Stimulated activated CD4-positive, alpha-beta T cell treated with anti-CD3 and anti-CD28 coated beads, TNF-alpha, amount 100 ng/mL, for 1 hour (primary cell): ENCODE measurements around the gene MAMSTR.
"Not testable (repeated sequence)": the region's sequence is repeated elsewhere in the genome, so short reads cannot be mapped to it uniquely, and the experiment has no call there.

ENCODE experiments used
- DNase-seq, 3 donors: peaks; one replicate each; pipeline ENCODE4 v3.0.0-alpha.2; 2020; ENCODE audit warnings: low read depth in 3 of 3, low spot score in 1 of 3

MAMSTR gene, protein sequence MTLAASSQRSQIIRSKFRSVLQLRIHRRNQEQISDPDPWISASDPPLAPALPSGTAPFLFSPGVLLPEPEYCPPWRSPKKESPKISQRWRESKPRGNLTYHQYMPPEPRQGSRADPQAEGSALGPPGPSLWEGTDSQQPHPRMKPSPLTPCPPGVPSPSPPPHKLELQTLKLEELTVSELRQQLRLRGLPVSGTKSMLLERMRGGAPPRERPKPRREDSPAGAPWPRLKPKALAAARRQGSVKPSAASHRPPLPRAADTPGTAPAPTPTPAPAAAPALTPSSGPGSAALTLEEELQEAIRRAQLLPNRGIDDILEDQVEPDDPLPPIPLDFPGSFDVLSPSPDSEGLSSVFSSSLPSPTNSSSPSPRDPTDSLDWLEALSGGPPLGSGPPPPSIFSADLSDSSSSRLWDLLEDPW

DNA sequence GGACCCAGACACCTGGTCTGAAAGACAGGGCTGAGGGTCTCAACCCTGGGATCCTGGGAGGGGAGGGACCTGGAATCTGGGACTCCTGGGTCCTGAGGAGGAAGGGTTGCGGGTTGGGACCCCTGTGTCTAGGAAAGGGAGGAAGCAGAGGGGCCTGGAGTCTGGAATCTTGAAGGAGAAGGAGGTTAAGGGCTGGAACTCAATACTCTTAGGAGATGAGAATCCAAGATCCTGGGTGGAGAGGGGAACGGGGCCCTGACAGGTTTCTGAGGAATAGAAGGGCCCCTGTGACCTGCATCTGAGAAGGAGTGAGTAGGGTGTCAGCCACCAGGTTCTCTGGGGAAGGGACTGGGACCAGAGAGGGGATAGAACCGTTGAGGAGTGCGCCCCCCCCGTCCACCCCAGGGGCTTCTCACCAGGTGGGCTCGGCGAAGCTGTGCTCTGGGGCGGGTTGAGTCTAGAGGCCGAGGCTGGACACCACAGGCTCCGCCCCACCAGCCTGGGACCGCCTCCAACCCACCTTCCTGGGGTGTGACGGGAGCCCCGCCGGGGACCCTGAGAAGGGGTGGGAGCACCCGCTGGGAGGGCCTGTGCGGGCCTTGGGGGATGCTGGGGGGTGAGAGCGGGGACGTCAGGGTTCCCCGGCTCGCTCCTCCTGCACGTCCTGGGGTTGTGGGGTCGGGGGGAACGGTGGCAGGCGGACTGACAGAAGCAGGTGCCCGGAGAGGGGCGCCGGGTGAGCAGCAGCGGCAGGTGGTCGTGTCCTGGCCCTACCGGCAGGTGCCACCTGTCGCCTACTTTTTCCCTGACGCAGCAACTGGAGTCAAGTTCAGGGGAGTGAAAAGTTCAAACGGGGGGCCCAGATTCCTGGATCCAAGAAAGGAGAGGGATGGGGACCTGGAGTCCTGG, at the start of gene MAMSTR:
TSS of gene MAMSTR (minus strand) at position 463 of the 909 bp plus-strand sequence. CDS start 694 bp downstream, outside the sequence.
- no peak for DNase-seq

DNA sequence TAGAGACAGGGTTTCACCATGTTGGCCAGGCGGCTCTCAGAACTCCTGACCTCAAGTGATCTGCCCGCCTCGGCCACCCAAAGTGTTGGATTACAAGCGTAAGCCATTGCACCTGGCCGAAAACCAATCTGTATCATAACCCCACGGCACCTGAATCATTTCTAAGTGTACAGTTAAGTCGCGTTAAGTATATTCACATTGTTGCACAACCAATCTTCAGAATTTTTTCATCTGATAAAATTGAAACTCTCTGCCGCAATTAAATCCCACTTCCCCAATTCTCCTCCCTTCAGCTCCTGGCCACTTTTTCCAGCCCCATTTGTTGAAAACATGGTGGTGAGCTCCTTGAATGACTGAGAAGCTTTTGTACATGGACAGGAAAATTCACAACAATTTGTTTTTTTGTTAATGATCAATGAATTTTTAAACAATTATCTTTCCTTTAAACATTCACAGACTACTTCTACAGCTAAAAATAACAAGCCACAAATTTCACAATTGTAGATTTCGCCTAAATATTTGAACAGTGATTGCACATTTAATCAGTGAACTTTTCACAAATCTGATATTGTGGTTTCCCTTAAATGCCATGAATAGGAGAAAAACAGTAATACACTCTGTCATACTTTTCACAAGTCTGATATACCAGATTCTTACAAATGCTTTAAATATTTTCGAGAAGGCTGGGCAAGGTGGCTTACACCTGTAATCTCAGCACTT, 49.6 kb upstream of the MAMSTR start:
- DNase-seq: no peak

DNA sequence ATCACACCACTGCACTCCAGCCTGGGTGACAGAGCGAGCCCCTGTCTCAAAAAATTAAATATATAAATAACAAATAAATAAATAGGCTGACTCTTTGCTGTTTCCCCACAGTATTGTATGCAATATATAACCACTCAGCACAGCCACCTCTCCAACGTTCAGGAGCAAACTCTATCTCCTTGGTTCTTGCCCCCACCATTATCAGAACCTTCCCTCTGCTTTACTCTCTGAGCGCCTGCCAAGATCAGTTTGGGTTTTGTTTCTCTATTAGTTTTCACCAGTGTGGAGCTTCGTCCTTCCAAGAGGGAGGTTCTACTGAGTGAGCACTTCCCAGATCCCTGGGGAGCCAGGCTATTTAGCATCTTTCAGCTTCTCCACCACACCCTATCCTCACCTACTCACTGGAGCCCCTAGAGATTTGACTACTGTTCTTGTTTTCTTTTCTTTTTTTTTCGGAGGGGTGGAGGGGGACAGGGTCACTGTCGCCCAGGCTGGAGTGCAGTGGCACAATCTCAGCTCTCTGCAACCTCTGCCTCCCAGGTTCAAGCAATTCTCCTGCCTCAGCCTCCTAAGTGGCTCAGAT, 48.7 kb upstream of the MAMSTR start:
- not testable (repeated sequence) for DNase-seq

DNA sequence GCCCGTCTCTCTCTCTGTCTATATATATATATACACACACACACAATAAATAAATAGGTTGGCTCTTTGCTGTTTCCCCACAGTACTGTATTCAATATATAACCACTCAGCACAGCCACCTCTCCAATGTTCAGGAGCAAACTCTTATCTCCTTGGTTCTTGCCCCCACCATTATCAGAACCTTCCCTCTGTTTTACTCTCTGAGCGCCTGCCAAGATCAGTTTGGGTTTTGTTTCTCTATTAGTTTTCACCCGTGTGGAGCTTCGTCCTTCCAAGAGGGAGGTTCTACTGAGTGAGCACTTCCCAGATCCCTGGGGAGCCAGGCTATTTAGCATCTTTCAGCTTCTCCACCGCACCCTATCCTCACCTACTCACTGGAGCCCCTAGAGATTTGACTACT, 46.3 kb upstream of the MAMSTR start:
- DNase-seq: not testable (repeated sequence)

DNA sequence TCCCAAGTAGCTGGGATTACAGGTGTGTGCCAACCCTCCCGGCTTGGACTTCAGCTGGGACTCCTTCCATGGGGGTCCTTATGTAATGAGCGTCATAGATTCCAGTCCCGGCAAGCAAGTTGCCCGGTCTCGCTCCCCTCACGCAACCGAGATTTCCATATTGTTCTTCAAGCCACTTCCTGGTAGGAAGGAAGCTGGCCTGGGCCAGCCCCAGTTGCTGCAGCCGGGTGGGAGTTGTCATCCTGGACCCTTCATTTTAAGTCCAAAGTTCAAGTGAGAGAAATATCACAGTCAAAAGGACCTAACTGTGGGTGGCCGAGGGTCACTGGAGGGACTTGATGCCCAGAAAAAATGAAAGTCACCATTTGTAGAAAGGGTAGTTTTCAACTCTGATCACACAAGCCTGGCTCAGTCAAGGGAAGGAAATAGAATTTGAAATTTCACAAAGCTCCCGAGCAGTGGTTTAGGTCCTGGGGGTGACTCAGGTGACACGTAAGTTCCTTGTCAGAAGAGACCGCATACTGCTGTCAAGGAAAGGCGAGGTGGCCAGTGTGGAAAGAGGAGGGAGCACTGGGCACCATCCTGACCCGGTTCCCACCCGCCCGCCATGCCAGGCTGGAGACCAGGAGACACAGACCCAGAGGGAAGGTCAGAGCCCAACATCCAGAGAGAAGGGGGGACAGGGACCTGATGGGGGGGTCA, 41.1 kb upstream of the MAMSTR start:
- no peak for DNase-seq

DNA sequence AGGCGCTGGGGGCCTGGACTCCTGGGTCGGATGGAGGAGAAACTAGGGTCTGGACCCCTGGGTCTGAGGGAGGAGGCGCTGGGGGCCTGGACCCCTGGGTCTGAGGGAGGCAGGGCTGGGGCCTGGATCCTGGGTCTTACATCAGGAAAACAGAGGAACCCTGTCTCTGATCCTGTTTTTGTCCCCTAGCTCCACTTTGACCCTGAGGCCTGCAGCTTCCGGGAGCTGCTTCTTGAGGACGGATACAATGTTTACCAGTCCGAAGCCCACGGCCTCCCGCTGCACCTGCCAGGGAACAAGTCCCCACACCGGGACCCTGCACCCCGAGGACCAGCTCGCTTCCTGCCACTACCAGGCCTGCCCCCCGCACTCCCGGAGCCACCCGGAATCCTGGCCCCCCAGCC, 38.2 kb upstream of the MAMSTR start:
- DNase-seq: no peak

DNA sequence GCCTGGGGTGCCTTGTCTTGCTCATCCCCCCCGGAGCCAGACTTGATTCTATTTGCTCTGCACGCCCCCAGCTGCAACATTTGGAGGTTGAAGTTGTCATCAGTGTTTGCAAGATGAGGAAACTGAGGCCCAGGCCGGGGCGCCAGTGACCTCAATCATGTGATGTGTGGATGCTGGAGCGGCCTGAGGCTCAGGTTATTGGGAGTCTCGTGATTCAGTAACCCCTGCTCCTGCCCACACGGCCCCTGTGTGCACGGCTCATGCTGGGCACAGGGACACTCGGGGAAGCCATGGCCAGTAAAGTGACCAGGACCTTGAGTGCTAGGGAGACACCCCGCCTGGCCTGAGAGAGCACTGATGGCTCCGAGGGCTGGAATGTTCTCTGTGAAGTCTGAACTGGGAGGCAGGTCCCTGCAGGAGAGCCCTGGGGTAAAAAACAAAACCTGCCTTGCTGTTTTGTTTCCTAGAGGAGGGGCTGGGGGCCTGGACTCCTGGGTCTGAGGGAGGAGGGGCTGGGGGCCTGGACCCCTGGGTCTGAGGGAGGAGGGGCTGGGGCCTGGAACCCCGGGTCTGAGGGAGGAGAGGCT, 37.7 kb upstream of the MAMSTR start:
- DNase-seq: no peak

DNA sequence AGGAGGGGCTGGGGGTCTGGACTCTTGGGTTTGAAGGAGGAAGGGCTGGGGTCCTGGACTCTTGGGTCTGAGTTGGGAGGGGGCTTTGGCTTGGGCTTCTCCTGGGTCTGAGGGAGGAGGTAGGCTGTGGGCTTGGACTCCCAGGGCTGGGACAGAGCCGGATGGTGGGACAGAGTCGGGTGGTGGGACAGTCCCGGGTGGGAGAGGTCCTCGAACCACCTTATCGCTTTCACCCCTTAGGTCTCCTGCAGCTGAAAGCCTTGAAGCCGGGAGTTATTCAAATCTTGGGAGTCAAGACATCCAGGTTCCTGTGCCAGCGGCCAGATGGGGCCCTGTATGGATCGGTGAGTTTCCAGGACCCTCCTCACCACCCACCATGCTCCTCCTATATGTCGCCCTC, 37.2 kb upstream of the MAMSTR start:
- DNase-seq: no peak

DNA sequence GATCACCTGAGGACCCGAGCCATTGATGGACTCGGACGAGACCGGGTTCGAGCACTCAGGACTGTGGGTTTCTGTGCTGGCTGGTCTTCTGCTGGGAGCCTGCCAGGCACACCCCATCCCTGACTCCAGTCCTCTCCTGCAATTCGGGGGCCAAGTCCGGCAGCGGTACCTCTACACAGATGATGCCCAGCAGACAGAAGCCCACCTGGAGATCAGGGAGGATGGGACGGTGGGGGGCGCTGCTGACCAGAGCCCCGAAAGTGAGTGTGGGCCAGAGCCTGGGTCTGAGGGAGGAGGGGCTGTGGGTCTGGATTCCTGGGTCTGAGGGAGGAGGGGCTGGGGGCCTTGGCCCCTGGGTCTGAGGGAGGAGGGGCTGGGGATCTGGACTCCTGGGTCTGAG, 36.7 kb upstream of the MAMSTR start:
- no peak for DNase-seq

DNA sequence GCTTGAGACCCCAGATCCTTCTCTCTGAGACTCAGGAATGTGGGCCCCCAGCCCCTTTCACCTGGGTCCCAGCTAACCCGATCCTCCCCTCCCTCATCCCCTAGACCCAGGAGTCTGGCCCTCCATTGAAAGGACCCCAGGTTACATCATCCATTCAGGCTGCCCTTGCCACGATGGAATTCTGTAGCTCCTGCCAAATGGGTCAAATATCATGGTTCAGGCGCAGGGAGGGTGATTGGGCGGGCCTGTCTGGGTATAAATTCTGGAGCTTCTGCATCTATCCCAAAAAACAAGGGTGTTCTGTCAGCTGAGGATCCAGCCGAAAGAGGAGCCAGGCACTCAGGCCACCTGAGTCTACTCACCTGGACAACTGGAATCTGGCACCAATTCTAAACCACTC, 36.3 kb upstream of the MAMSTR start:
- DNase-seq: no peak

DNA sequence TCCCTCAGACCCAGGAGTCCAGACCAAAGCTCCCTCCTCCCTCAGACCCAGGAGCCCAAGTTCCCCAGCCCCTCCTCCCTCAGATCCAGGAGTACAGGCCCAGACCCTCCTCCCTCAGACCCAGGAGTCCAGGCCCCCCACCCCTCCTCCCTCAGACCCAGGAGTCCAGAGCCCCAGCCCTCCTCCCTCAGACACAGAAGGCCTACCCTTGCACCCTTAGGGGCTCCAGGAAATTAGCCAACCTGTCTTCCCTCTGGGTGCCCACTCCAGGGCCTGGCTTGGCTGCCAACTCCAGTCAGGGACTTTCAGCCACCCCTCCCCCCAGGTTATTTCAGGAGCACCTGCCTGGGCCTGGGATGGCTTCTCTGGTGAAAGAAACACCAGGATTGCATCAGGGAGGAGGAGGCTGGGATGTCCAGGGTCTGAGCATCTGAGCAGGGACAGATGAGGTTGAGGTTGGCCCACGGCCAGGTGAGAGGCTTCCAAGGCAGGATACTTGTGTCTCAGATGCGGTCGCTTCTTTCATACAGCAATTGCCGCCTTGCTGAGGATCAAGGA, 35.6 kb upstream of the MAMSTR start, which contains the start of gene FGF21:
TSS of gene FGF21 (plus strand) at position 441 of the 558 bp plus-strand sequence. CDS start 713 bp downstream, outside the sequence.
- DNase-seq: no peak

DNA sequence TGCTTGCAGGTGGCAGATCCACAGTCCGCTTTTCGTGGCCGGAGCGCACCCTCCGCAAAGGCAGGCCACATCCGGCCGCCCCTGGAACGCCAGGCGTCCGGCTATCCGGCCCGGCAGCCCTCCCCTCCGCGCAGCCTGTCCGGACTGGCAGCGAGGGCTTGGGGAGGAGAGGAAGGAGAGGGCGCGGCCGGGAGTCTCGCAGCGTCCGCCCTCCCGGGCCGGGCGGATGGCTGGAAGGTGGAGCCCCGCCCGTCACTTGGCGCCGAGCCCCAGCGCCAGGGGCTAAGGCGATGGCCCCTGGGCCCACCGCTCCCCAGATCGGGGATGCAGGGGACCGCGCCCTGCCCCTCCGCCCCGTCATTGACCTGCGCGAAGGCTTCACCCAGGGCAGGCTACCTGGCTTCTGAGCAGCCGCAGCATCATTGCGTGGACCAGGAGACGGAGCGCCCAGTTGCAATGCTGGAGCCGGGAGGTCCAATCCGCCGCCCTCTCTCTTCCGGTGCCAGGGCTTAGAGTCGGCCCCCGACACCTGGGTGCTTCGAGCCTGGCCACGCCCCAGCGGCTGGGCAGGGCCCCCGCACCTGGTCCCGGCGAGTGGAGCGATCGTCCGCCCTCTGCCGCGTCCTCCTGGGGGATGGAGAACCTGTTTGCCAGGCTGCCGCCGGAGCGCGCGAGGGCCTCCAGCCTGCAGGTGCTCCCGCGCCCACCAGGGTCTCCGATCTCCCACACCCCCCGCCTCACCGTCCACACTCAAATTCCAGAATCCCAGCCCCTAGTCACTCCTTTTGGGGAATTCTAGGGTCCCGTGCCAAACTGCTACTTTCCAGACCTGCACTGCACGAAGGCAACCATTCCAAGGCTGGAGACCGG, 33.2 kb upstream of the MAMSTR start, which contains the start of gene FUT1:
TSS of gene FUT1 (minus strand) at position 146 of the 870 bp plus-strand sequence. CDS start 1,360 bp downstream, outside the sequence.
- no peak for DNase-seq

DNA sequence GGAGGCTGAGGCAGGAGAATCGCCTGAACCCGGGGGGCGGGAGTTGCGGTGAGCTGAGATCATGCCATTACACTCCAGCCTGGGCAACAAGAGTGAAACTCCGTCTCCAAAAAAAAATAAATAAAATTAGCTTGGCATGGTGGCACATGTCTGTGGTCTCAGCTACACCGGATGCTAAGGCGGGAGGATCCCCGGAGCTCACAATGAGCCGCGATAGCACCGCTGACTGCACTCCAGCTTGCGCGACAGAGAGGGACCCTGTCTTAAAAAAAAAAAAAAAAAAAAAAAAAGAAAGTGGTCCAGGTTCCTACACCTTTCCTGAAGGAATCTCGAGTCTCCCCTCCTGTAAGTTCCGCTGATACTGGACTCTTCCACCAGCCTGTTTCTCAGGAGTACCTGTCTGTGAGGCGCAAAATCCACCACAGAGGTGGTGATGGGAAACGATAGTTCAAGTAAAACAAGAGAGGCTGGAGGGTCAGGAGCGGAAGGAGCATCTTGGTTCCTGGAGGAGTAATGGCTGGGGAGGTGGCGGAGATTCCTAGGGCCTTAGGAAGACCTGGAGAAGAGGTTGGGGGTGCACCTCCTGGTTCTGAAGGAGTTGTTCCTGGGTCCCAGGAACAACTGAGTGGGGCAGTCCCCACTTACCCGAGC, 32.4 kb upstream of the MAMSTR start:
- DNase-seq: no peak

DNA sequence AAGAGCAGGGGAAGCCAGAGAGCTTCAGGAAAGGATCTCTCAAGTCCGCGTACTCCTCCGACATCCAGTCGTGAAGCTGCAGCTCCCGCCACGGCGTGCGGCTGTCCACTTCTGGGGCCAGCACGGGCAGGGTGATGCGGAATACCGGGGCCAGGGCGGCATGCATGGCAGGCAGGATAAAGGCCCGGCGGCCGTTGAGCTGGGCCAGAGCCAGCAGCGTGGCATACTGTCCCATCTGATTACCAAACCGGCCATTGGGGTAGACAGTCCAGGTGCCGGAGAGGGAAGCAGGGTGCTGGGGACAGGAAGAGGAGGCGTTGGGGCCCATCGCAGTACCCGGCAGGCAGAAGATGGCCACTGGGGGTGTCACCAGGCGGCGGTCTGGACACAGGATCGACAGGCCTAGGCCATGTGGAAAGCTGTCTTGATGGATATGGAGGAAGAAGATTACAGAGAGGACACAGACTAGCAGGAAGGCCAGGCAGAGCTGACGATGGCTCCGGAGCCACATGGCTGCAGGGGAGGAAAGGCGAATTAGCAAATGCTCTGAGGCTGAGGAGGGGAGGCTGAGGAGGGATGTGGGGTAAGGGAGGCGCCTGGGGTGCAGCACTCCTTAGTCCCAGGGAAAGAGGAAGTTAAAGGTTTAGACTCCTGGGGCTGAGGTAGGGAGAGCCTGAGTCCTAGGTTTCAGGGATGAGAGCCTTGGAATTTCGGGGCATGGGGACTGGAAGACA, 31.4 kb upstream of the MAMSTR start:
- DNase-seq: no peak

DNA sequence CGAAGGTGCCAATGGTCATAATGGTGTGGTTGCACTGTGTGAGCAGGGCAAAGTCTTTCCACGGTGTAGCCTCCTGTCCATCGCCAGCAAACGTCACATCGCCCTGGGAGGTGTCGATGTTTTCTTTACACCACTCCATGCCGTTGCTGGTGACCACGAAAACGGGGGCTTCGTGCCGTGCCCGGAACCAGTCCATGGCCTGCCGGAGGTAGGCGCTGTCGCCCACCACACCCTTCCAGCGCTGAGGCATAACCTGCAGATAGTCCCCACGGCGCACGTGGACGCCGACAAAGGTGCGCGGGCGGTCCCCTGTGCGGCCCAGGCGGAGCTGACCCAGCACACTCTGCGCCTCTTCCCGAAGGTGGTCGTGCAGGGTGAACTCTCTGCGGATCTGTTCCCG, 30.8 kb upstream of the MAMSTR start:
- no peak for DNase-seq

DNA sequence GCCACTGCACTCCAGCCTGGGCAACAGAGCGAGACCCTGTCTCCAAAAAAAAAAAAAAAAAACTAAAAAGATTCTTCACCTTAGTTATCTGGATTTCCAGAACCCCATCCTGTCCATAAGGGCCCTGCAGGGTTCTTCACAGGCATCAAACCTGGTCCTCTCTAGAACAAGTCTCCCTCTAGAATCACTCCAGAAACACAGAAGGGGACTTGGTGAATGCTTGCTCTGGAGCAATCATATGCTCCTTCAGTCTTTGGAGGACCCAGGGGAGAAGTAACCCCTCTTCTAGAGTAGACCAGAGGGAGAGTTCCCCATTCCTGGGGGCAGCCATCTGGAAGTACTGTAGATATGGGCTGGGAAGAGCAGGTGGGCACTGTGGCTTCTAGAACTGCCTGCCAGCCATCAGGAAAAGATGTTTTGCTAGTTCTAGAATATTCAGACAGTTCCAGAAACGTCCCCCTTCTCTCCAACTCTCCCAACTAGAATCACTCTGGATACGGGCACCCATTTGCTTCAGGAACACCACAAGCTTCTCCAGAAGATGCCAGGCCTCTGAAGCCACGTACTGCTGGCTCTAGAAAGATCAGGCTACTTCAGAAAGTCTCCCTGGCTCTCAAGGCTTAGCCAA, 30.2 kb upstream of the MAMSTR start:
- DNase-seq: no peak
